MM.1S (cell line): ENCODE results near the gene DAP.

ENCODE experiments used
- EZH2 ChIP-seq: fragments of 300-600 bp; sonication (generic); optimal IDR thresholded peaks from 2 replicates; pipeline ENCODE3; 2017; ENCODE audit warnings: low read depth, mild to moderate bottlenecking, antibody characterized with exemption, low read length, mixed read lengths
- EZH2phosphoT487 ChIP-seq: fragments of 300-600 bp; sonication (generic); IDR thresholded peaks from 2 replicates; pipeline ENCODE4 v1.6.1; 2018; ENCODE audit warnings: antibody characterized with exemption, low read length
- TF ChIP-seq, protein P1 (sequence below): fragments of 300-600 bp; sonication (generic); IDR thresholded peaks from 2 replicates; pipeline ENCODE4 v1.5.1; 2016; ENCODE audit warnings: antibody characterized with exemption, low read length, mixed read lengths

DNA sequence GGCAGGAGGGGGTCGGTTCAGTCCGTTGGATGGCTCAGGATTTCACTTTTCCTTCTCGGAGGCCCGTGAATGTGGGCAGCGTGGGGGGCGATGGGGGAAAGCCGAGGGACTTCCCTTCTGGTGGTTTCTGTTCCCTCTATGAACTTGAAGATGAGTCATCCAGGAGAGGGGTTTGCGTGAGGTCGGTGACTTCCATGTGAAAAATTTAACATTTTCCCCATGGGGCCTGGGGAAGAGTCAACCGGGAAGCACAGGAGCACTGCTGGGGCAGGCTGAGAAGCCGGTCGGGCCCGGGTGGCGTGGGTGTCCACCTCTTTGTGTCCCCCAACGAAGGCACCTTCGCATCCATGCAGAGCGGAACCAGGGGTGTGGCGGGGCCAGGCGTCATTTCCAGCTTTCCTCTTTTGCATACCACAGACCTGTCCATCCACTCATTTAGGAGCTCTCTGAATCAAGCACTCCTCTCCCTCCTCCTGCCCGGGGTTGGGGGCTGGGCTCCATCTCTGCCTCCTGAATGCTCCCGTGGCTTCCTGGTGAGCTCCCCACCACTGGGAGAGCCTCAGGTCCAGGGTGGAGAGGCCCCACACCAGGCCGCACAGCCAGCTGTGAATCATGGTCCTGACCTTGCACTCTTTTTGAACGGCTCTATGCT, 128.8 kb downstream of the DAP start:
- TF ChIP-seq, protein P1, sequence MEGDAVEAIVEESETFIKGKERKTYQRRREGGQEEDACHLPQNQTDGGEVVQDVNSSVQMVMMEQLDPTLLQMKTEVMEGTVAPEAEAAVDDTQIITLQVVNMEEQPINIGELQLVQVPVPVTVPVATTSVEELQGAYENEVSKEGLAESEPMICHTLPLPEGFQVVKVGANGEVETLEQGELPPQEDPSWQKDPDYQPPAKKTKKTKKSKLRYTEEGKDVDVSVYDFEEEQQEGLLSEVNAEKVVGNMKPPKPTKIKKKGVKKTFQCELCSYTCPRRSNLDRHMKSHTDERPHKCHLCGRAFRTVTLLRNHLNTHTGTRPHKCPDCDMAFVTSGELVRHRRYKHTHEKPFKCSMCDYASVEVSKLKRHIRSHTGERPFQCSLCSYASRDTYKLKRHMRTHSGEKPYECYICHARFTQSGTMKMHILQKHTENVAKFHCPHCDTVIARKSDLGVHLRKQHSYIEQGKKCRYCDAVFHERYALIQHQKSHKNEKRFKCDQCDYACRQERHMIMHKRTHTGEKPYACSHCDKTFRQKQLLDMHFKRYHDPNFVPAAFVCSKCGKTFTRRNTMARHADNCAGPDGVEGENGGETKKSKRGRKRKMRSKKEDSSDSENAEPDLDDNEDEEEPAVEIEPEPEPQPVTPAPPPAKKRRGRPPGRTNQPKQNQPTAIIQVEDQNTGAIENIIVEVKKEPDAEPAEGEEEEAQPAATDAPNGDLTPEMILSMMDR = no peak
- TF ChIP-seq EZH2 (no peak), EZH2phosphoT487 (no peak)
